ENCODE results near the gene THADA. TPM values are rescaled to one million over a fixed set of nuclear protein-coding genes. Genes with fewer than 3 reads are reported as not detected.

Gene THADA
- total RNA-seq, 1 donor from 2014 or later, result 51.4 TPM

DNA sequence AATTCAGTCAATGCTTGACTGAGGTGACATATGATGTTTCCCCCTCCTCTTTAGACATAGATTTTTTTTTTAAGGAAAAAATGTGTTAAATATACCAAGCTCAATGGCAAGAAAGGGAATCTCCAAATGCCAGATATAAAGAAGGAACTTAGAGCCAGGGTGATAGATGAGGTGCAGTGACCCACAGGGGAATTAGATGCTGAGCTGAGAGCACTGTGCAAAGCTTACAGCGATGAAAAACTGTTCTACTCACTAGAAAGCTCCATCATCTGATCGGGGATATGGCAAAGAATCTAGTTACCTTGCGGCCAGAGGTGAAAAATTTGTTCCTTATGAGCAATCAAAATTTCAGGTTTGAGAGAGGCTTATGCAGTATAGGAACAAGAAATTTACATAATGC, 218.5 kb downstream of the THADA start:
- Mint-ChIP-seq H3K36me3 (ENCODE audit: low read depth) (peaks cover 40% of the 10 kb centered on the region), H3K4me1 (no peaks in the 10 kb centered on the region), H3K9me3 (peaks cover 4% of the 10 kb centered on the region), H3K4me3 (no peak overlapping the region), H3K27ac (no peak overlapping the region), H3K27me3 (no peaks in the 10 kb centered on the region)
- intact Hi-C loops (cut with micrococcal nuclease), result no loop called here
- DNase-seq (no peak), ATAC-seq (ENCODE audit: low read depth) (no peak)
- ChIA-PET POLR2A (no interaction called here), CTCF (no interaction called here)
- TF ChIP-seq, protein P1, sequence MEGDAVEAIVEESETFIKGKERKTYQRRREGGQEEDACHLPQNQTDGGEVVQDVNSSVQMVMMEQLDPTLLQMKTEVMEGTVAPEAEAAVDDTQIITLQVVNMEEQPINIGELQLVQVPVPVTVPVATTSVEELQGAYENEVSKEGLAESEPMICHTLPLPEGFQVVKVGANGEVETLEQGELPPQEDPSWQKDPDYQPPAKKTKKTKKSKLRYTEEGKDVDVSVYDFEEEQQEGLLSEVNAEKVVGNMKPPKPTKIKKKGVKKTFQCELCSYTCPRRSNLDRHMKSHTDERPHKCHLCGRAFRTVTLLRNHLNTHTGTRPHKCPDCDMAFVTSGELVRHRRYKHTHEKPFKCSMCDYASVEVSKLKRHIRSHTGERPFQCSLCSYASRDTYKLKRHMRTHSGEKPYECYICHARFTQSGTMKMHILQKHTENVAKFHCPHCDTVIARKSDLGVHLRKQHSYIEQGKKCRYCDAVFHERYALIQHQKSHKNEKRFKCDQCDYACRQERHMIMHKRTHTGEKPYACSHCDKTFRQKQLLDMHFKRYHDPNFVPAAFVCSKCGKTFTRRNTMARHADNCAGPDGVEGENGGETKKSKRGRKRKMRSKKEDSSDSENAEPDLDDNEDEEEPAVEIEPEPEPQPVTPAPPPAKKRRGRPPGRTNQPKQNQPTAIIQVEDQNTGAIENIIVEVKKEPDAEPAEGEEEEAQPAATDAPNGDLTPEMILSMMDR (IDR thresholded peaks at IDR 0.05), result no peak

DNA sequence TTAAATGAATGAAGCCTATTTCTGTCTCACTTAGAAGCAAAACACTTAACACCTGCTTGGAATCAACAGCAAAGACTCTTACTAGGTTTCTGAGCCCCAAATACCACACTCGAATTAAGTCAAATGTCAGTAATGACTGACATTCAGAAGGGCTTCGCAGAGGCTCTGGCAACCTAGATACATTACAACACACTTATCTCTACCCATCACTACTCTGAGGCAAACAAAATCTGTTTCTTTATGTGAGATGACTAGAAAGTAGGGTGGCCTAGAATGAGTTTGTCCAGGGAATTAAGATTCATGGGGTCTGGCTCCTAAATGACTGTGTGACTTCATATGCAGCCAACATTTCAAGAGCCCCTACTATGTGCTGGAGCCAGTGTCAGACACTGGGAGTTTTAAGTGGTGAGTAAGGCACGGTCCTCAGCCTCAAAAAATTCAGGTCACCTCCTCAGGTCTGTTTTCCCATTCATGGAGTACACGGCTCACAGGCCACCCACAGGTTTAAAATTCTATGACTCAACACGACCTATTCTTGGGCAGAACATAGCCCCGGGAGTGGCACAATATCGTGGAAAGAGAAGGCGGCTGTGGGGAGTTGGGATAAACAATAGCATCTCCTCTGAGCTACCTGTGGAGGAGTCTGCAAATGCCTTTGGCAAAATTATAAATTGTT, 219.2 kb downstream of the THADA start:
- ChIA-PET CTCF (no interaction called here), POLR2A (no interaction called here)
- DNase-seq, result no peak
- intact Hi-C loops (cut with micrococcal nuclease), result no loop called here
- Mint-ChIP-seq H3K27ac (no peak overlapping the region), H3K4me1 (no peaks in the 10 kb centered on the region), H3K4me3 (no peak overlapping the region), H3K9me3 (peaks cover 4% of the 10 kb centered on the region), H3K27me3 (no peaks in the 10 kb centered on the region), H3K36me3 (ENCODE audit: low read depth) (peaks cover 42% of the 10 kb centered on the region)
- TF ChIP-seq, protein P1 (IDR thresholded peaks at IDR 0.05), result no peak
- ATAC-seq (ENCODE audit: low read depth), result no peak

DNA sequence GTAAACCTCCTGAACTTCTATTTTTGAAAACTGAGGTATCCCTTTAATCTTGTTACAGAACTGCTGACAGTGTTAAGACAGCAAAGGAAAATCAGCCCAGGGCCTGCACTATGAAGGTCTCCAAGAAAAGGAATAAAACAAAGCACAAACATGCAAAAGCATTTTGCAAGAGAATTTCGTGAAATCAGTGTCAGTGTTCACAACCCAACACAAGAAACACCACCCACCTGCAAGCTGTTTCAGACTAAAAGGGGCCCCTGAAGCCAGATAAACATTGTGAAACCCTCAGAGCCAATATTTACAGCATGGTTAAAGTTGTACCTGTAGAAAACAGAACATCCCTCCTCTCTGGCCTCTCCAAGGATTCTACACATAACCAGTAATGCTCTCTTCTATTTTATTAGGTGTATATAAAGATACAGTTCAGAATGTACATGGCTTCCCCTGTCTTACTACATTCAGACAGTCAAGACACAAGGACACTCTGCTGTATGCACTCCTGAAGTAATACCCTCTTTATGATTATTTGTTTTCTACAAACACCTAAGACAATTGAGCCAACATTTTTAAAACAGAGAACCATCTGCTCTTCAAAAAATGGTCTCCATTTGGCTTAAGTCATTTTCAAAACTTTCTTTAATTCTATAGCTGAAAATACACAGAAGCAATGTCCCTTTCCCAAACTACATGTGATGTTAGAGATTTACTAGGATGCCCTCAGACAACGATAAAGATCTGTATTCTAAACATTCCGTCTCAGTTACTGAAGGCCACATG, 219.9 kb downstream of the THADA start:
- ATAC-seq (ENCODE audit: low read depth) (no peak), DNase-seq (no peak)
- no peaks in the 10 kb centered on the region for H3K4me1 Mint-ChIP-seq
- no peak overlapping the region for H3K27ac Mint-ChIP-seq
- no peak overlapping the region for H3K4me3 Mint-ChIP-seq
- TF ChIP-seq, protein P1 (IDR thresholded peaks at IDR 0.05), result no peak
- CTCF ChIA-PET, result no interaction called here
- no peaks in the 10 kb centered on the region for H3K27me3 Mint-ChIP-seq
- POLR2A ChIA-PET, result no interaction called here
- H3K9me3 Mint-ChIP-seq, result peaks cover 4% of the 10 kb centered on the region
- intact Hi-C loops (cut with micrococcal nuclease), result no loop called here
- H3K36me3 Mint-ChIP-seq (ENCODE audit: low read depth), result peaks cover 39% of the 10 kb centered on the region

DNA sequence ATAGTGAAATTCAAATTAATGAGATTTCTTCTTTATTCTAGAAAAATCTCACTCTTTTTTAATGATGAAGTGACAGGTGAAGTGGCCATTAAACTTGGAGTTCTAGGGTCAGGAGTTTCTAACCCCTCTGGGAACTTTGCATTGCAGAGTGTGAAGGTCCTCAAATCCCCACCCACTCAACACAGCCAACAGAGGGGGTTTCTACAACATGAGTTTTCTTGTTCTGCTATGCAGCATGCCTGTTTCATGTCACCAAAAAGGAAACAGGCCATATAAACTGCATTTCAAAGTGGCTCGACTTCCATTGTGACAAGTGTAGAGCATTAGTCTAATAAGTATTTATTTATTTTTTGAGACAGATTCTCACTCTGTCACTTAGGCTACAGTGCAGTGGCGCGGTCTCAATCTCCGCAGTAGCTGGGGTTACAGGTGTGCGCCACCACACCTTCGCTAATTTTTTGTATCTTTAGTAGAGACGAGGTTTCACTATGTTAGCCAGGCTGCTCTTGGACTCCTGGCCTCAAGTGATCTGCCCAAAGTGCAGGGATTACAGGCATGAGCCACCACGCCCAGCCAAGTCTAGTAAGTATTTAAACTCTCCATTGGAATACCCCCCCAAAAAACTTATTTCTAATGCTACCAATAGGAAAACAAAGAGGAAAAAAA, 223.3 kb downstream of the THADA start:
- TF ChIP-seq, protein P1 (IDR thresholded peaks at IDR 0.05), result no peak
- Mint-ChIP-seq H3K9me3 (no peaks in the 10 kb centered on the region), H3K36me3 (ENCODE audit: low read depth) (peaks cover 26% of the 10 kb centered on the region), H3K27ac (no peak overlapping the region), H3K4me3 (no peak overlapping the region), H3K27me3 (no peaks in the 10 kb centered on the region), H3K4me1 (peaks cover 8% of the 10 kb centered on the region)
- no peak for ATAC-seq (ENCODE audit: low read depth)
- CTCF ChIA-PET, result no interaction called here
- intact Hi-C loops (cut with micrococcal nuclease), result no loop called here
- POLR2A ChIA-PET, result no interaction called here
- DNase-seq, result no peak

DNA sequence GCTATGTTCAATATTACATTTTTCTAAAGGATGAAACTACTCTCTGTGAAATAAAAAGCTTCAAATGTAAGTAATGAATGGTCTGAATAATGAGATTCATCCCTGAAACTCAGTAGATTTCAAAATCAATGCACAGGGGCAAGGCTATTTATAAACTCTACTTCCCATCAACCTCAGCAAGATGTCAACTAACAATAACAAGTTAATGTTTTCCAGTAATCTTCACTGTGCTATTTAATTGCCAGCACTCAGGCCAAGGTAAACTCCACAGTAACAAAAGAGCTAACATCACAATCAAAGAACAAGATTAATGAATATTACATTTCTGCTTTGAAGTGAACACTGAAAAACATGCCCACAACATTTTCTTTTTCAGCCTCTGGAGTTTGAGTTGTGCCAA, 225.1 kb downstream of the THADA start:
- TF ChIP-seq, protein P1 (IDR thresholded peaks at IDR 0.05), result no peak
- Mint-ChIP-seq H3K4me1 (peaks cover 18% of the 10 kb centered on the region), H3K36me3 (ENCODE audit: low read depth) (peaks cover 31% of the 10 kb centered on the region), H3K9me3 (peaks cover 4% of the 10 kb centered on the region), H3K4me3 (no peak overlapping the region), H3K27ac (no peak overlapping the region), H3K27me3 (no peaks in the 10 kb centered on the region)
- no peak for DNase-seq
- ChIA-PET CTCF (no interaction called here), POLR2A (no interaction called here)
- intact Hi-C loops (cut with micrococcal nuclease), result no loop called here
- ATAC-seq (ENCODE audit: low read depth), result no peak

Data from activated B cell treated with CpG ODN at 0.5 μM for 24 hours (primary cell).